Diencephalon (tissue), 1 donor: ENCODE results near the gene UBIAD1. TPM values are rescaled to one million over a fixed set of nuclear protein-coding genes. Genes with fewer than 3 reads are reported as not detected.

Experiments
- small RNA-seq: library from RNA; depleted of rRNA; stranded (forward); fragments of <200 nt; gene quantifications from one replicate; pipeline ENCODE3, GENCODE V24; 2014
- total RNA-seq: library from RNA; depleted of rRNA; stranded (reverse); fragments of >200 nt; gene quantifications from one replicate; pipeline ENCODE4 v1.2.3, GENCODE V29; 2014

UBIAD1 gene
- 21.0 TPM for total RNA-seq

GRCh38 chr1:11272832-11273594 is at the start of gene UBIAD1:
Gene UBIAD1, plus strand, starts transcription at chr1:11273198. Its CDS starts 334 bp downstream, at chr1:11273532.

GRCh38 chr1:11262171-11263049 is 10.6 kb upstream of the UBIAD1 start, which contains the start of gene MTOR:
Gene MTOR, minus strand, starts transcription at chr1:11262551. Its CDS starts 3,142 bp downstream, at chr1:11259409.

Small RNA genes lying within 50 kb of the gene (small RNA-seq; reads per million reads assigned to genes)
- not detected for gene RNU6-291P
- not detected for gene RPL39P6

Other genes with a start within 250 kb of the UBIAD1 start
- not detected for gene MASP2, start 226.0 kb upstream of the UBIAD1 start, total RNA-seq
- gene SRM, start 213.2 kb upstream of the UBIAD1 start, total RNA-seq = 19.1 TPM
- 49.6 TPM for gene EXOSC10, start 173.3 kb upstream of the UBIAD1 start, total RNA-seq
- 0.23 TPM for gene ANGPTL7, start 83.8 kb upstream of the UBIAD1 start, total RNA-seq
- 47.7 TPM for gene MTOR, start 10.6 kb upstream of the UBIAD1 start, total RNA-seq
- 10.8 TPM for gene DISP3, start 206.0 kb downstream of the UBIAD1 start, total RNA-seq